NT2/D1 (cell line): ENCODE results near the gene TTYH3.
A peak's percentile ranks its signal among the peaks of the same experiment; 100 is the strongest.

Experiments
- DNase-seq: peaks from one replicate; pipeline ENCODE4 v3.0.0-alpha.2; 2011; ENCODE audit warnings: low read depth, low spot score
- H3K27me3 ChIP-seq: 2 replicates; pipeline ENCODE4 v1.6.0; 2011; ENCODE audit warnings: mild to moderate bottlenecking; ENCODE audit not compliant: insufficient read length, insufficient read depth
- H3K36me3 ChIP-seq: 2 replicates; pipeline ENCODE4 v1.6.1; 2011; ENCODE audit warnings: mild to moderate bottlenecking, low read length, mixed read lengths; ENCODE audit not compliant: insufficient read depth, insufficient read length
- H3K4me1 ChIP-seq: 2 replicates; pipeline ENCODE4 v1.5.1; 2011; ENCODE audit not compliant: insufficient read depth, insufficient read length
- H3K4me3 ChIP-seq: 2 replicates; pipeline ENCODE4 v1.5.1; 2011; ENCODE audit warnings: low read depth; ENCODE audit not compliant: insufficient read length
- H3K9ac ChIP-seq: 2 replicates; pipeline ENCODE4 v1.6.0; 2011; ENCODE audit warnings: low read depth; ENCODE audit not compliant: insufficient read length
- H3K9me3 ChIP-seq: 2 replicates; pipeline ENCODE4 v1.5.1; 2011; ENCODE audit warnings: mild to moderate bottlenecking, low read length; ENCODE audit not compliant: insufficient read depth
- SUZ12 ChIP-seq: IDR thresholded peaks from 2 replicates; pipeline ENCODE4 v1.6.1; 2011; ENCODE audit not compliant: insufficient read length, insufficient read depth; ENCODE audit errors: extremely low read depth
- YY1 ChIP-seq: IDR thresholded peaks from 2 replicates; pipeline ENCODE4 v1.6.1; 2011; ENCODE audit not compliant: insufficient read length, insufficient read depth
- ZNF274 ChIP-seq: IDR thresholded peaks from 2 replicates; pipeline ENCODE4 v1.6.1; 2011; ENCODE audit warnings: mild to moderate bottlenecking, low read depth, low read length

The TTYH3 gene

GRCh38 chr7:2698581-2699288, 66.9 kb downstream of the TTYH3 start:
- Histone ChIP-seq H3K36me3 (no peaks in the 10 kb centered on the region), H3K4me1 (peaks cover 11% of the 10 kb centered on the region), H3K27me3 (no peaks in the 10 kb centered on the region), H3K9me3 (no peaks in the 10 kb centered on the region), H3K4me3 (no peak overlapping the region), H3K9ac (no peak overlapping the region)
- no peak for DNase-seq
- TF ChIP-seq YY1 (no peak), SUZ12 (no peak), ZNF274 (no peak)

- DNase-seq = no peak
- no peak overlapping the region for H3K4me3 ChIP-seq
- no peak overlapping the region for H3K9ac ChIP-seq
- peaks cover 11% of the 10 kb centered on the region for H3K4me1 ChIP-seq
- no peak for TF ChIP-seq ZNF274
- no peak for TF ChIP-seq YY1
- no peak for TF ChIP-seq SUZ12
- H3K9me3 ChIP-seq = no peaks in the 10 kb centered on the region
- H3K36me3 ChIP-seq = no peaks in the 10 kb centered on the region
- no peaks in the 10 kb centered on the region for H3K27me3 ChIP-seq
Measured at GRCh38 chr7:2699289-2699620, 67.5 kb downstream of the TTYH3 start.

GRCh38 chr7:2700141-2700850, 68.5 kb downstream of the TTYH3 start:
- Histone ChIP-seq H3K27me3 (no peaks in the 10 kb centered on the region), H3K9me3 (no peaks in the 10 kb centered on the region), H3K4me1 (peaks cover 11% of the 10 kb centered on the region), H3K36me3 (no peaks in the 10 kb centered on the region), H3K4me3 (no peak overlapping the region), H3K9ac (peak overlapping the region; percentile 32)
- TF ChIP-seq SUZ12 = no peak
- TF ChIP-seq YY1 = no peak
- TF ChIP-seq ZNF274 = no peak
- no peak for DNase-seq

GRCh38 chr7:2701424-2701823, 69.6 kb downstream of the TTYH3 start:
- no peaks in the 10 kb centered on the region for H3K27me3 ChIP-seq
- peak overlapping the region; percentile 24 for H3K9ac ChIP-seq
- no peak overlapping the region for H3K4me3 ChIP-seq
- peaks cover 11% of the 10 kb centered on the region for H3K4me1 ChIP-seq
- no peak for TF ChIP-seq ZNF274
- no peak for TF ChIP-seq YY1
- no peak for TF ChIP-seq SUZ12
- DNase-seq = no peak
- no peaks in the 10 kb centered on the region for H3K9me3 ChIP-seq
- H3K36me3 ChIP-seq = no peaks in the 10 kb centered on the region

GRCh38 chr7:2701832-2702593, 70.2 kb downstream of the TTYH3 start:
- Histone ChIP-seq H3K4me3 (no peak overlapping the region), H3K9me3 (no peaks in the 10 kb centered on the region), H3K9ac (peak overlapping the region; percentile 24), H3K36me3 (no peaks in the 10 kb centered on the region), H3K27me3 (no peaks in the 10 kb centered on the region), H3K4me1 (peaks cover 11% of the 10 kb centered on the region)
- DNase-seq = no peak
- no peak for TF ChIP-seq SUZ12
- no peak for TF ChIP-seq ZNF274
- TF ChIP-seq YY1 = no peak

- Histone ChIP-seq H3K9ac (peak overlapping the region; percentile 11), H3K4me3 (no peak overlapping the region), H3K9me3 (no peaks in the 10 kb centered on the region), H3K27me3 (no peaks in the 10 kb centered on the region), H3K36me3 (no peaks in the 10 kb centered on the region), H3K4me1 (peaks cover 11% of the 10 kb centered on the region)
- DNase-seq = no peak
- TF ChIP-seq SUZ12 (no peak), ZNF274 (no peak), YY1 (no peak)
Measured at GRCh38 chr7:2702594-2702957, 70.8 kb downstream of the TTYH3 start.
